ENCODE results near the gene RBFOX2.
"Not testable (repeated sequence)": the region's sequence is repeated elsewhere in the genome, so short reads cannot be mapped to it uniquely, and the experiment has no call there.

RBFOX2 gene

DNA sequence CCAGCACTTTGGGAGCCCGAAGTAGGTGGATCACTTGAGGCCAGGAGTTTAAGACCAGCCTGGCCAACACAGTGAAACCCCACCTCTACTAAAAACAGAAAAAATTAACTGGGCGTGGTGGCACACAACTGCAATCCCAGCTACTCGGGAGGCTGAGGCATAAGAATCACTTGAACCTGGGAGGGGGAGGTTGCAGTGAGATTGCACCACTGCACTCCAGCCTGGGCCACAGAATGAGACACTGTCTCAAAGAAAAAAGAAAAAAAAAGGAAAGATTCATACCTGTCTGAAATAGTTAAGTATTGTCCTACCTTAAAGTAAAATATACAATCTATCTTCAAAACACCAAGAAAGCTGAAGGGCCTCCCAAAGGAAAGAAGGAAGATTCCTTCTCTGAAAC is 20.1 kb downstream of the RBFOX2 start:
- no peak for DNase-seq (ENCODE audit: low spot score)

DNA sequence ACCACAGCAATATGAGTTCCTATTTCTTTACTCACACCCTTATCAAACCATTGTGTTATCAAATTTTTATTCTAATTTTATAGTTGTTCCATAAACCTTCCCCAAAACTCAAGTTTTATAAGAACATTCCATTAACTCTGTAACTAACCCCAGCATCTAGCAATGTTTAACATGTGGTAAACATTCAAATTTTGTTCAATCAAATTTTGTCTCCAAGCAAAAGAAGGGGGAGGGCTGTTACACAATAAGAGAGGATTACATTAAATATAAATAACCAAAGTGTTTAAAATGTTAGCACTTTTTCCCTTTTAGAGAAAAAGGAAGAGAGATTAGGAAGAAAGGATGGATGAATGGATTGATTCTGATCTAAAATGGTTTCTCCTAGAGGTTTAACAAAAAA is 20.5 kb downstream of the RBFOX2 start:
- no peak for DNase-seq (ENCODE audit: low spot score)

DNA sequence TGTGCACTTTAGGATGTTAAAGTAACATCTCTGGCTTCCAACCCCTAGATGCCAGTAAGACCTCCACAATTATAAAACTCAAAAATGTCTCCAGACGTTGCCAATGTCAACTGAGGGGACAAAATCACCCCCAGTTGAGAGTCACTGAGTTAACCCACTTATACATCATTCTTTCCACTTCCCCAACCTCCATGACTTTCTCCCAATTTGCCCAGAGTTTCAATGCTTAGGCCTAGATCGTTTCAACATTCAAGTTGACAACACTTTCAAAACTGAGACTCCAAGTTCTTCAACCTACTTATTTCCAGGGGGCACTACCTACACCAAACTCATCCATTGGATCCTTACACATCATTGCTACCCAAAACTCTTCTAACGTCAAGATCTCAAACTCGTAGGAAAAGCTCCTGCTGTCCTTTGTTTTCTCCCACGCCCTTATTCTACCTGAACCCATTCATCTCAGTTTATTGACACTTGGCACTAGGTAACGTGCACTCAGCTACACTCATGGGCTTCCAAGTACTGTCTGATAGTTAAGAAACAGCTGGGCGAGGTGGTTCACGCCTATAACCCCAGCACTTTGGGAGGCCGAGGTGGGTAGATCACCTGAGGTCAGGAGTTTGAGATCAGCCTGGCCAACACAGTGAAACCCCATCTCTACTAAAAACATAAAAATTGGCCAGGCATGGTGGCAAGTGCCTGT is 24.5 kb downstream of the RBFOX2 start:
- DNase-seq (ENCODE audit: low spot score), result no peak

DNA sequence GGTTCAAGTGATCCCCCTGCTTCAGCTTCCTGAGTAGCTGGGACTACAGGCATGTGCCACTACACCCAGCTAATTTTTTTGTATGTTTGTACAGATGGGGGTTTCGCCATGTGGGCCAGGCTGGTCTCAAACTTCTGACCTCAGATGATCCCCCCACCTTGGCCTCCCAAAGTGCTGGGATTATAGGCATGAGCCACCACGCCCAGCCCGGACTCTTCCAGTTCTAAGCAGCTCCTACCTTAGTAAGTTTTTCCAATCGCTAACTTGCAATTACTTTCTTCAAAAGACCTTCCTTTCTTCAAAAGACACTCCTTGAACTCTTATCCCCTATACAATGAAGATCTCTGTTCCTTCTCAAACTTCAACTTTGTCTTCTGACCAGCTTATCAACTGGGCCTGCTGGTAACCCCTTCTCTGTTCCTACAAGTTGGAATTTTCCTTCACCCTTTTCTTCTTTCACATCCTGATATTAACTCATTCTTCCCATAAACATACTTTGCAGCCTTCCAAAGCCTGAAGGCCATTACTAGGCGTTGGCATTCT is 25.8 kb downstream of the RBFOX2 start:
- no peak for DNase-seq (ENCODE audit: low spot score)

DNA sequence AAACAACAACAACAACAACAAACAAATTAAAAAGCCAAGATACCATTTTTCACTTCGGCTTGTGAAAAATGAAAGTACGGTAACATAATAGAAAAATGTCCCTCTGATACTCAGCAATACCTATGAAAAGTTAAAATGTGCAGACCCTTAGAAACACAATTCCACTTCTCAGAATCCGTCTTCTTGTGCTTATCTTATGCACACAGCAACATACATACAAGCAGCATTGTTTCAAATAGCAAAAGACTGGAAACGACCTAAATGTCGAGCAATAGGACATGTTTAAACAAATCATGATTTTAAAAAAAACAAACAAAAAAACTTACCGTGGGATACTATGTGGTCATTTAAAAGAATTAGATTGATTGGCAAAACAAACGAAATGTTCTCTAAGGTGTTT is 26.5 kb downstream of the RBFOX2 start:
- no peak for DNase-seq (ENCODE audit: low spot score)

DNA sequence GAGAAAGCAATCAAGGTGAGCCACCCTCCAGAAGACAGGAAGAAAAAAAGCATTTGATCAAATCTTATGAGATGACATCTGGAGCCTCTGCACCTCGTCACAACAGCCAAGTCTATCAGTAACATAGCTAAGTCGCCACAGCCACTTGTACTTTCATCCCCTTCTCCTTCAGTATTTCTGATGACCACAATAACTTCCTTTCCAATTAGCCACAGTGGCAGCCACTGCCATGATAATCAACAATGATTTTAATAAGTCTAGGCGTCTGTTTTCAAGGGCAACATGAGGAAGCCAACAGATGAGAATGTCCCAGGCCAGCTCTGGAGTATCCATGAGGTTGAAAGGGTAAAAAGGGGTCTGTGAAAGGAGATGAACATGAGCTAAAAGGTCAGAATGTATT is 29.9 kb downstream of the RBFOX2 start:
- no peak for DNase-seq (ENCODE audit: low spot score)

DNA sequence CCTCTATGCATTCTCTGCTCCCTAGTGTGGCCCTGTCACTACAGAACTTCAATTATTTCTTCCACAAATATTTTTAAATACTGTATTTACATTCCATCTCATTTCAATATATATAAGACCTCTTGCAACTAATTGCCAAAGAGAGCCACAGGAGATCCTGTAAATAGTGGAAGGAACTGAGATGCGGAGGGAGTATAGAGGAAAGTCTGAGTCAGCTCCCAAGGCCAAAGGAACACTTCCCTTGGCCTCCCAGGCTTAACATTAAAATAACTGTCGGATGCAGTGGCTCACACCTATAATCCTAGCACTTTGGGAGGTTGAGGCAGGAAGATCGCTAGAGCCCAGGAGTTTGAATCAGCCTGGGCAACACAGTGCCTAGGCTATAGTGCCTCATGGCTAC is 31.2 kb downstream of the RBFOX2 start:
- no peak for DNase-seq (ENCODE audit: low spot score)

DNA sequence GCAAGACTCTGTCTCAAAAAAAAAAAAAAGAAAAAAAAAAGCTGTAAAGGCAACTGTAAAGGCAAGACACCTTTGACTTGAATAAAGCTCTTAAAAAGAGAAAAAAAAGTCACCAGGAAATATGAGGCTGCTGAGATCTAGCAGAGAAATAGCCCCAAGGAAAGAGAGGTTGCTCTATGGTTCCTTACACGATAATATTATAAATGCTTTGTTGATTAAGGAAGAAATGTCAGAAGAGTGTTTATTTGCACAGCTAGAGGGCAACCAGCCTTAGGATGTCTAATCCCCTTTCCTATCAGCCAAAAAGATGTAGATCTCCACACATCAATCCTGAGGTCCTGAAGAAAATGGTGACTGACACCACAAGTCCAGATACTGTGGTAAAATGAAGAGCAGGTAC is 32.0 kb downstream of the RBFOX2 start:
- no peak for DNase-seq (ENCODE audit: low spot score)

DNA sequence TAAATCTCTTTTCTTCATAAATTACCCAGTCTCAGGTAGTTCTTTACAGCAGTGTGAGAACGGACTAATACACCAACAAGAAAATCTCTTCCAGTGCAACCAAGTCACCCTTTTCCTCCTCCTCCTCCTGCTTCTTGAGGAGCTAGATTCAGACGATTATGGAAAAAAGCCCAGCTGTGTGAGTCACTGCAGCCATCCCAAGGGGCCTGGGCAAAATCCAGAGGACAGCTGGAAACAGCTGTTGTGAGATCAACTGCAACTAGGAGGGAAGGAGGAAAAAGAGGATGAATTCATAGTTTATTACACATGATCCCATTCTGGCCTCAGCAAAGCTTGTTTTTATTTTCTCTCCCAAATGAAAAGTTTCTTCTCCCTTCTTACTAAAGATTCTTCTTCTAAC is 32.9 kb downstream of the RBFOX2 start:
- no peak for DNase-seq (ENCODE audit: low spot score)

DNA sequence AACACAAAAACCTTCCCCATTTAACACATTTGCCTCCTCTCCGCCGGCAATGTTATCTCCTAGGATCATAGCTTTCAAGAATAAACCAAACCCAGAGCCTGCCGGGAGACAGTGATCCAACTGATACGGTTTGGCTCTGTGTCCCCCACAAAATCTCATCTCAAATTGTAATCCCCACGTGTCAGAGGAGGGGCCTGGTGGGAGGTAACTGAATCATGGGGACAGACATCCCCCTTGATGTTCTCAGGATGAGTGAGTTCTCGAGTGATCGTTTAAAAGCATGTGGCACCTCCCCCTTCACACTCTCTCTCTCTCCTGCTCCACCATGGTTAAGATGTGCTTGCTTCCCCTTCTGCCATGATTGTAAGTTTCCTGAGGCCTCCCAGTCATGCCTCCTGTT is 33.3 kb downstream of the RBFOX2 start:
- no peak for DNase-seq (ENCODE audit: low spot score)

DNA sequence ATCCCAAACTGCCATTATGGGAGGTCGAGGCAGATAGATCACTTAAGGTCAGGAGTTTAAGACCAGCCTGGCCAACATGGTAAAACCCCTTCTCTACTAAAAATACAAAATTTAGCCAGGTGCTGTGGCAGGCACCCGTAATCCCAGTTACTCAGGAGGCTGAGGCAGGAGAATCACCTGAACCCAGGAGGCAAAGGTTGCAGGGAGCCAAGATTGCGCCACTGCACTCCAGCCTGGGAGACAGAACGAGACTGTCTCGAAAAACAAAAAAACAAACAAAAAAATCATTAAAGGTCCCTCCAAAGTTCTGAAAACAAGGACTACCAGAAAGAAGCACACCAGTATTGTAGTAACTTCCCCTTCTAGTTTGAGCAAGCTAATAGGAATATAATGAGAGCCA is 34.9 kb downstream of the RBFOX2 start:
- not testable (repeated sequence) for DNase-seq (ENCODE audit: low spot score)

DNA sequence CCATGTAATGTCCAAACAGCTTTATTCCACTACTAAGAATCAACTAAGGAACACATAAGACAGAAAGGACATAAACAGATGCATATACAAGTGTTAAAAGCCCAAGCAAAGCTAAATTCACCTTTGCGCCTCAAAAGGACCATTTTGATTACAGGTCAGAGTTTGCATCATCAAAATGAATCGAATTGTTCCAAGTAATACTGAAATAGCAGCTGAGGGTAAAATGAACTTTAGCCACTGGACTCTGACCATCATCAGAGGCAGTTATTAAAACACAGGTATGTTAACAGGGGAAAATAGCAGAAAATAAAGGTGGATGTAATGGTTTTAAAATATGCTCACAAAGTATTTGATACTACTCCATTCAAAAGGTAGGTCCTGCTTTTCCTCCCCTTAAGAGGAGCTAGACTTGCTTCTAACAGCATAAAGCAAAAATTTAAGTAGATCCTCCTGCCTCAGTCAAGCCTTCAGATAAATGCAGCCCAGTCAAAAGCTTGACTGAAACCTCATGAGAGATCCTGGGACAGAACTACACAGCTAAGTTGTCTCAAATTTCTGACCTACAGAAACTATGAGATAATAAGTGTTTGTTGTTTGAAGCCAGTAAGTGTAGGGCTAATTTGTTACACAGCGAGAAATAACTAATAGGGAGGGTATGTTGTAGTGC is 35.4 kb downstream of the RBFOX2 start:
- DNase-seq (ENCODE audit: low spot score), result no peak

DNA sequence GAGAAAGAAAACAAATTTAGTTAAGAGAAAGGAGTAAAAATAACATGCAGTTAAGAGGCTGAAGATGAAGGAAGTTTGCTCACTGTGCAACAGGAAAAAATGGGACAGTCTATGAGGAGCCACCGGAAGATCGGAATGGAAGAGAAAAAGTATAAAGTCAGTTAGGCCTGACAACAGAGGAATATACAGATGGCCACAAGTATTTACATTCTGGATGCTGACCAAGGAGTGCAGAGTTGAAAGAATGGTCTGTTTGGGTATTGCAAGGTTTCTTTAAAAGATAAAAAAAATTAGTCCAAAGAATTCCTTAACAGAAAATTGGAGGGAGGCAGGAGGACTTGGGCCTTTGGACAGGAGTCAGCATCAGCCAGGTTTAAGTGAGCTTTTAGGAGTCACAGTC is 37.5 kb downstream of the RBFOX2 start:
- no peak for DNase-seq (ENCODE audit: low spot score)

DNA sequence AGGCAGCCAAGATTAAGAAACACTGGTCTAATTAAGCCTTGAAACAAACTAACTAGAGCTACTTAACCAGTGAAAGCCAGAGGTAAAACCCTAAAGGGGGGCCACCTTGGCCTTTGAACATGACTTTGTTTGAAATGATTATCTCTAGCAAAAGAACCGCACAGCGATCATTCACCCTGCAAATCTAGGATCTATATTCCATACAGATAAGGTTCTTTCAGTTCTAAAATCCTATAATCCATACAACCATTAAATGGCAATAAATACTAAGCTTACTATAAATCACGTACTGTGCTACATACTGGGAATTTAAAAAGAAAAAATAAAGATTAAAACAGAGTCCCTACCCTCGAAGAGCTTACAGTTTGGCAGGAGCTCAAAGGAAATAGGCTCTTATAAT is 40.6 kb downstream of the RBFOX2 start:
- no peak for DNase-seq (ENCODE audit: low spot score)

DNA sequence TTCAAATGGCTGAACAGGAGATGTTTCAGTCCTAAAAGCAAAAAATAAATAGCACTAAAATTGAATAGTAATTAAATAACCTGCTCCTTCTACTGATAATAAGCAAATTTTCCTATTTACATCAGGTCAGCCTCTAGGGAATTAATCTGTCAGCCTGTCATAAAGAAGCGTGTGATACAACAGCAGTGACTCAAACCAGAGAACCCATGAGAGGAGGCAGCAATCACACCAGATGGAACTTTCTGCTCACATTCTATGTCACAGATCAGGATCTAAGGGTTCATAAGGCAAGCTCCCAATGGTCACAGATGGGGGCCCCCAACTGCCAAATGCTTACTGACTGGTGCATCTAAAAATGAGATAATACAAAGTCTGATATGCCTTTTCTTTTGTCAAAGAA is 41.1 kb downstream of the RBFOX2 start:
- no peak for DNase-seq (ENCODE audit: low spot score)

DNA sequence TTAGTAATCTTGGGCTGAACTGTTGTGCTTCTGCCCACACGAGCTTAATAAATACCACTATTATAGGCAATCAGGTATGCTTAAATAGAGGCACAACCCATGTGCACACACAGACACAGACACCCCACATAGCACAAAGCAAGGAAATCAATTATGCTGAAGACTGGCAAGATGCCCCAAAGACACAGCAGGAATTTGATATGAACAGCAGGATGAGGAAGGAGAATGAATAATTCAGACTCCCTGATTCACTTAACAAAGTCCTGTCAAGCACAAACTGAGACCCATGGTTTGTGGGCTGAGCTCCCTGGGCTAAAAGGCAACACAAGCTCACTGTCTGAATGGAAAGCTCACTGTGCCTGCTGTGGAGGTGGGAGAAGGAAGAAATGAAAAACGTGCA is 42.5 kb downstream of the RBFOX2 start:
- DNase-seq (ENCODE audit: low spot score), result no peak

DNA sequence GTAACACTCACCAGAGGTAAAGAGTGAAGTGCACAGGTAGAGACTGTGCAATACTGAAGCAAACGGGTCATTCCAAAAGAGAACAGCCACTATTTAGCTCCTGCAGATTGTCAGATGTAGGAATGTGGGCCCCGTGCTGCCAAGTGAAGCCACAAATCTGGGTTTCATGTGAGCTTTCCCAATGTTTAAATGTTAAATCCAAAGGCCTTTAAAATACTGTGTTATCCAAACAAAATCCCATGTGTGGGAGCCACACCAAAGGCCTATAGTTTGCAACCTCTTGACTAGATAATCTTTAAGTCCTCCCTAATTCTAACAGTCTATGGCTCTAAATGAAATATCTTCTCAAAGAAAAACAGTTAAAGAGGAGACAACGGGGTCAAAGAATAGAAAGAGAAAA is 43.3 kb downstream of the RBFOX2 start:
- no peak for DNase-seq (ENCODE audit: low spot score)

DNA sequence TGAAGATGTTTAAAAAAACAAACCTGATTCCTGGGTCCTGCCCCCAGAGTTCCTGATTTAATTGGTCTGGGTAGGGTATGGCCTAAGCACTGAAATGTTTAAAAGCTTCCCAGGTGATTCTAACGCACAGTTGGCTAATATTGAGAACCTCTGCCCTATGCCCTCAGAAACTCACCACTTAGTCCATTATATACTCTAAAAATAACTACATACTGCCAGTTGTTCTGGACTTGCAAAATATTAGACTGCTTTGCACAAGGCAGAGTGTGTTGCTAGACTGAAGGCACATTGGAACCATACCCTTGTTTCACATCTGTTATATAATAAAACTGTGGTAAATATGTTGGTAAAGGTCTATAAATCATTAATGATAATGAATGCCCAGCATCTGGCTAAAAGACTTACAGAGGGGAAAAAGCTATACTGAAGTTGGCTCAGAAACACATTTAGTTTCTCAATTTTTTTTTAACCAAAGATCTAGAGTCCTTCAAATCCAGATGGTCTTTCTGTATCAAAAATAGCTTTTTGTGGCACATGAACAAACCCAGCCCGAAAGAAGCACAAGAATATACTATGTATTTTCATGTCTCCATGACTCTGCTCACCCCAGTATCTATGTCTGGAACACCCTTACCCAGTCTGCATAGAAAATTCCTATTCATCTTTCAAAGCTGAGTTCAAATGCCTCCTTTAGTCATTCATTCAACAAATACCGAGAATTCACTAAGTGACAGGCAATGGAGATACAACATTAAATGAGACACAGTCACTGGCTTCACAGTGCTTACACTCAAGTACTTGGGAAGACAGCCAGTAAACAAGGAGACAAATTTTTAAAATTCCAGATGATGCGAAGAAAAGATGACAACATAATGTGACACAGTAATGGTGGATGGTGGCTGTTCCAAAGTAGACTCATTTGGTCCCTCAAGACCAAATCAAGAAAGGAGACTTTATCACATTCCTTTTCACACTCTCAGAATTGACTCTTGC is 44.1 kb downstream of the RBFOX2 start:
- DNase-seq (ENCODE audit: low spot score), result no peak

DNA sequence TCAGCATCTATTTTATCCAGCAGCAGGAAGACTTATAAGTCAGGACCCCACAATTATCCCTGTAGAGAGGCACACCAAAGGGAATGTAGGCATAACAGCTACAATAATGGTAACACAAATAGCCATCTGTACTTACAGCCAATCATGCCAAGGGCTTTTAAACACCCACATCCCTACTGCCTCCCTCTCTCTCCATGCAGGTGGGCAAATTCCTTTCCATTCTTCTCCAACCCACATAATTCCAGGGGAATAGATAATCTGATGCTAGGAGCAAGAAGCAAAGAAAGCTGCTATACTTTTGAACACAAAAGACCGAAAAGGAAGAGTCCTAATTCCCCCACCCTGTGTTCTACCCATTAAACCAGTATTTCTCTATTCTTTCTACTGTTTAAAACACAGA is 46.7 kb downstream of the RBFOX2 start:
- no peak for DNase-seq (ENCODE audit: low spot score)

DNA sequence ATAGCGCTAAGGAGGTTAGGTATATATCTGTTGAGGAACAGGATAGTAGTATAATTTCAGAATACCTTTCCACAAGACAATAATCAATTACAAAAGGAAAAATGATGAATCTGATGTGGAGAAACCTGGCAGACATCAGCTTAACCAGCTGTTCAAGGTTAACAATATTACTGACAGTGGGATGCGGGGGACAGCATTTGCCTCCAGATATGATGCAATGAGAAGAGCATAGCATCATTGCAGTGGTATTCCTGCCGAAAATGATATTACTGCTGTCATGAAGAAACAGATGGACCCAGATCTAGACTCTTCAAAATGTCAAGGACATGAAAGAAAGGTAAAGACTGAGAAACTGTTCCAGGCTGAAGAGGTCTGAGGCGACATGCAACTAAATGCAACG is 49.7 kb downstream of the RBFOX2 start:
- no peak for DNase-seq (ENCODE audit: low spot score)

DNA sequence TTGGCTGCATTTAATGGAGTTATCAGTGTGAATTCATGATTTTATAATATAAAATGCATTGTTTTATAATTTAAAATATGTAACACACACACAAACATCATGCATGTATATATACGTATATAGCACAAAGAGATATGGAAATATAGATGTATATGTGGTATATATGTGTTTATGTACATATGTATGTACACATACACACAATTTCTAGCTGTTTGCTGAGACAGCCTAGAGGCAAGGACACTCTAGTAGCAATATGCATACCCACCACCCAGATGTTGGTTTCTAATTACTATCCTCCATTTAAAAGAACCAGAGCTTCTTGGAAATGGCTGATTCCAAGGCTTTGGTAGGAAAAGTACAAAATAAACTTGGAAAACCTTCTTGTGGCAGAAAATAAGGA is 50.4 kb downstream of the RBFOX2 start:
- no peak for DNase-seq (ENCODE audit: low spot score)

DNA sequence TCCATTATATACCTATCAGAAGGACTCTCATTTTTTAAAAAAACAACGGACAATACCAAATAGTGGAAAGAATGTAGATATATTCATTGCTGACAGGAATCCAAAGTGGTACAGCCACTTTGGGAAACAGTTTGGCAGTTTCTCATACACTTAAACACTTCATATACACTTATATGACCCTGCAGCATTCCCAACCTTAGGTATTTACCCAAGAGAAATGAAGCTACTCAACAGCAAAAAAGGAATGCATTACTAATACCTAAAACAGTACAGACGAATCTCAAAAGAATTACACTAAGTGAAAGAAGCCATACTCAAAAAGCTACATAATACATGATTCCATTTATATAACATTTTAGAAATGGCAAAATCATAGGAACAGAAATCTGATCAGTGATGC is 51.5 kb downstream of the RBFOX2 start:
- DNase-seq (ENCODE audit: low spot score), result no peak

DNA sequence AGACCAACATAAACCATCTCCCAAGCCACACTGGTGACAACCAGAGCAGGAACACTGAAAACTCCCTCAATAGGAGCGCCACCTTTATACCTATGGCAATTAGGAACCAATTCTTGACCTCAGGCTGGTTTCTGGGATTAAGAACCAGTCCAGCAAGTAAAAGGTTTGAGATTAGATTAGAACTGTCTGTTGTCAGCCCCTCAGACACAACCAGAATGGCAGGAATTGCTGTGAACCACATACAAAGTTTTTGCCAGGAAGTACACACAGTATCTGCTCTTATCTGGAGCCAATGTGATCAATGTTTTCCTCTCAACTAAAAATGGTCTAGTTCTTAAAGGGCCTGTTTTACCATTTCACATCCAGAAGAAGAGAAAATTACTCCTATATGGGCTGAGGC is 55.2 kb downstream of the RBFOX2 start:
- no peak for DNase-seq (ENCODE audit: low spot score)
